ENCODE data around the gene KLHL29.

Gene KLHL29

DNA sequence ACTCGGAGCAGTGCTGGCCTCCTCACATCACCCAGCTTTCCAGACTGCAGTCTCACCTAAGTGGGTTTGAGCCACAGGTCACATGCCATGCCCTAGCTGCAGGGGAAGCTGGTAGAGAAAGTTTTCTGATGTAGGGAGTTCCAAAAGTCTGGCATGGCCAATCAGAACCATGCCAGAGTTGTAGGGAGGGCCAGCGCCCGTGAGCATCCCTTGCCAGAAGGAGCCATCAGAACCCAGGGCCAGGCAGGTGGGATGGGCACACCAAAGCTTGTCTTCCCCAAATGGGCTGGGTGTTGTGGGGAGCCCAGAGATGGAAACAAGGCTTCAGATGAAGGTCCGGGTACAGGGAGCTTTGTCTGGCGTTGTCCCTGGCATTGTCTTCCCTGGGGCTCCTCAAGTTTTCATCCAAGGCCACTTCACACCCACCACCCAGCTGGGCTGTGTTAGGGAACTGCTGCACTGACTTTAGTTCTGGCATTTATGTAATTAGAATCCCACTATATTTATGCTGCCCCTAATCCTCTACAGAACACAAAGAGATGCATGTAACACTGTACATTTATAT, 247.9 kb downstream of the KLHL29 start:
- DNase-seq (ENCODE audit: low read depth): no peak

DNA sequence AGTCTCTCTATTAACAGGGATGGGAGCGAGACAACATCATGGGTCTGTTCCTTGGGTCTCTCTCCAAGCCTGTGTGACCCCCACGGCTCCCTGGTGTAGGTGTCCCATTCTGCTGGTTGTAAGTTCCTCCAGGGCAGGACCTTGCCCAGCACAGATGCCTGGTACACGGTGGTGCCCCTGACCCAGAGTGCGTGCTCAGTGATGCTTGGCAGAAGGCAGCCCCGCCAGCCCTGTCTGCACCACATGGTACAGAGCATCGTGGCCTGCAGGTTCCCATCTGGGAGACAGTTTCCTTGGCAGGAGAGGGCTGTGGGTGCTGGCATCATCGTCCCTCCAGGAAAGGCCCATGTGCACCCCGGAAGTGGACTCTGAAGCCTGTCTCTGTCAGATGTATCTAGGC, 249.0 kb downstream of the KLHL29 start:
- DNase-seq (ENCODE audit: low read depth): no peak

DNA sequence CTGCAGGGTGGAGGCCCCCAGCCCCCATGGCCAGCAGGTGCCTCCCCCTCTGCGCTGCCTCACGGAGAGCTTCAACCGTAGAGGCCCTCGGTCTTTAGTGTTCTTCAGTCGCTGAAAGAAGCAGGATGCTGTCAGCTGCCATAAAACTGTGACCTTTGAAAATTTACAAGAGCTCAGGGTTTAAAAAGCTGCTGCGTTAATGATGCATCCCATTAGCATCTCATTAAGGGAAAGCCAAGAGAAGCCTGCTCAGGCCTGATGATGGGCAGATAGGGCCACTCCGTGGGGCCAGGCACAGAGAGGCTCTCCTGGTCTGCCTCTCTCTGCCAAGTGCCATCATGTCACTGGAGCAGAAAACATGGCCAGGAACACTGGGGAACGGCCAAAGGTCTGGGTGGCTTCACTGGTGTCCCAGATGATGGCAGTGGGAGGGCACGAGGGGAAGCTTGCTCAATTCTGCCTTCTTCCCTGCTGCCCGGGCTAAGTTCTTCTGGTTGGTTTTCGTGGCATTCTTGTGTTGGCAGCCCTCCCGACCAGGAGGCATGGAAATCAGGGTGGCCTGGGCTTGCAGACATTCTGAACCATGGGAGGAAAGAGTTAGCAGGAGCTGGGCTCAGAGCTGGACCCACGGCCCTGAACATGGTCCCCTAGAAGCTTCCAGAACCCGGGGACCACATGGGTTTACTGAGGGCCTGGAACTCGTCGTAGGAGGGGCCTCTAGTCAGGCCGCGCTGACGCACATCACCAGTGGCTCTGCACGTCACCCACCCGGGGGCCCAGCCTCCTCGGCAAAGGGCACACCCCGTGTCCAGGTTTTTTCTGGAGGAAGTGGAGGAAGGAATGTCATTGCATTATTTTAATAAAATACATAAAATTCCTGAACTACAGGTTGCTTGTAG, 250.7 kb downstream of the KLHL29 start:
- DNase-seq (ENCODE audit: low read depth): no peak

DNA sequence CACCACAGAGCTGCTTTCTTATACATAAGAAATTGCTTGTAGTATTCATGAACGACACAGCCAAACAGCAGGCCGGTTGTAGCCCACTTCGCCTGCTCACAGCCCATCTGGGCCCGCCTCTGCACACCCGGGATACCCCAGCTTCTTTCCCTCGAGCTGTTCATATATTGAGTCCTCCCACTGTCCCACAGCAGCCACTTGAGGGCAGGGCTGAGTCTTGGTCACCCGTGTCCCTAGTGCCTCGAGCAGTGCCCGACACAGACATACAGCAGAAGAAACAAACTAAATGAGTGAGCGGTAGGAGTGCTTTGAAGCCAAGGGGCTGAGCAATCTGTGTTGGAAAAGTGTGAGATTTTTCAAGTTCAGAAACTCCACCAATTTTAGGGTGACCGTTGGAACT, 251.4 kb downstream of the KLHL29 start:
- peak; percentile 15 for DNase-seq (ENCODE audit: low read depth)

DNA sequence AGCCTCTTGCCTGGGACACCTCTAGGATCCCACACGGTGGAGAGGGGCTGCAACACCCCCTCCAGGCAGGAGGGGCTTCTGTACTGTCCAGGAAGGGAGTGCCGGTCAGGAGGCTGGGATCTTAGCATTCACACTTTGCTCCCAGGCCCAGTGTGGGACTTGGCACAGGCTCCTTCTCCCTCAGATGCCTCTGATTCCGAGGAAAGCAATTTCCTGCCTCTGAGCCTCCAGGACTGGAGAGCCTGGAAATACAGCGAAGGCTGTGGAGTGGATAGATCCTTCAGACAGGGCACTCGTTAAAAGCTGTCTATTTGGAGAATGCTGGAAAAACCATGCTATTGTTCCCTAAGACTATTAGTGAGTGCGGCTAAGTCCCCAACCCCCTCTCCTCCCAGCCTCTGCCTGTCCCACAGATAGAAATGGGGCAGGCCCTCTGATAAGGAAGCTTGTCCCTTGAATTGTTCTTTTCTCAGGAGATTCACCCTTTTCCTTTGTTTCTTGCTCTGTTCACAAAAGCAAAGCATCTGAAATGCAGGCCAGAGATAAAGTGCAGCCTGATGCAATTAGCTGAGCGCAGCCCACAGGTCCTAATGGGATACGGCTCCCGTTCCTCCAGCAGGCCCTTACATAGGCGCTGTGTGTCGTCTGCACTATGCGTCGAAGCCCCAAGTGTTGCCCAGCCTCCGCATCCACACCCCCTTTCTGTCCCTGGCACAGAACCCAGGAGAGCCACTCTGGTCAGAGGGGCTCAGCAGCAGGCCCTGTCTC, 252.2 kb downstream of the KLHL29 start:
- peak; percentile 52 for DNase-seq (ENCODE audit: low read depth)

DNA sequence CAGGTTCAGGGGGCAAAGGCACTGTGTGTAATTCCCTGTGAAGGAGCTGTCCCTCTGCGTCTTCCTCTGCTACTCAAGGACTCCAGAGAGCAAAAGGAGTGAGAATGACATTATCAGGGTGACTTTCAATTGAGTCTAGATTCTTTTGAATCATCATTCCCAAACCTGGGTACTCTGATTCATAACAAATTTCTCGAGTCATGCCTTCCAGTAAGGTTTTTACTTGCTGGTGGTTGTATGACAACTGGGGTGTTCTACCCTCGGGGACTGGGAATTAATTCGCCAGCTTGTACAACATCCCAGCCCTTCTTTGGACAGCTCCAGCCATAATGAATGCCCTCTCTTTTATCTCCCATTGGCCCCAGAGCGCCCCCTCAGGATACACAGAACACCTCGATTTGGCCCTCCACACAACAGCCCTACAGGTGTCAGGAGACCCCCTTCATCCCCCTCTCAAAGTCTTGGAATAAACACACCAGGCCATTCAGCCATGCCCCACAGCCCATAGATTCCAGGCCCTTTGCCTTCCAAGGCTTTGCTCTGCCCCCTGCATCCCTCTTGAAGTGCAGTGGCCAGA, 254.5 kb downstream of the KLHL29 start:
- DNase-seq (ENCODE audit: low read depth): no peak

DNA sequence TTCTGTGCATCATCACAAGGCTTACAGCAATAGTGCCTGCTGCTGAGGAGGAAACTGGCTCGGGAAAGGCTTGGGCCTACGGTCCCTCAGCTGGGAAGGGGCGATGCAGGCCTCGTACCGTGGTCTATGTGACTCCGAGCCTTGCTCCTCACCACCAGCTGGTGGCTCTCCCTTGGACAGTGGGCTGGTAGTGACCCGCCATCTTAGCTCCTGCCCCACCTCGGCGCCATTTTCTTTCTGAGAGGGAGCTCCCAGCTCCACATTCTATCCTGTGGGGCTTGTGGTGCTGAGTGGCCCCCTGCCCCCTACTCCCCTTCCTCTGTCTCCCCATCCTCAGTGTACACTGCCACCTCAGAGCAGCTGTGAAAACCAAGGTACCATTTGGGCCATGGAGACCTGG, 255.7 kb downstream of the KLHL29 start:
- no peak for DNase-seq (ENCODE audit: low read depth)

DNA sequence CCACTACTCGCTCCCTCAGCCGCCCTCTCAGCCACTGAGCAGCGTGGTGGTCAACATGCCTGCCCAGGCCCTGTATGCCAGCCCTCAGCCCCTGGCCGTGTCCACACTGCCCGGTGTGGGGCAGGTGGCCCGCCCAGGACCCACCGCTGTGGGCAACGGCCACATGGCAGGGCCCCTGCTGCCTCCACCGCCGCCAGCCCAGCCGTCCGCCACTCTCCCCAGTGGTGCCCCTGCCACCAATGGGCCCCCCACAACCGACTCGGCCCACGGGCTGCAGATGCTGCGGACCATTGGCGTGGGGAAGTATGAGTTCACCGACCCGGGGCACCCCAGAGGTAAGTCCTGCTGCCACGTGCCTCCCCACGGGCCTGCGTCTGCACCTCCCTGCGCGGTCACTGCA, 257.5 kb downstream of the KLHL29 start:
- no peak for DNase-seq (ENCODE audit: low read depth)

DNA sequence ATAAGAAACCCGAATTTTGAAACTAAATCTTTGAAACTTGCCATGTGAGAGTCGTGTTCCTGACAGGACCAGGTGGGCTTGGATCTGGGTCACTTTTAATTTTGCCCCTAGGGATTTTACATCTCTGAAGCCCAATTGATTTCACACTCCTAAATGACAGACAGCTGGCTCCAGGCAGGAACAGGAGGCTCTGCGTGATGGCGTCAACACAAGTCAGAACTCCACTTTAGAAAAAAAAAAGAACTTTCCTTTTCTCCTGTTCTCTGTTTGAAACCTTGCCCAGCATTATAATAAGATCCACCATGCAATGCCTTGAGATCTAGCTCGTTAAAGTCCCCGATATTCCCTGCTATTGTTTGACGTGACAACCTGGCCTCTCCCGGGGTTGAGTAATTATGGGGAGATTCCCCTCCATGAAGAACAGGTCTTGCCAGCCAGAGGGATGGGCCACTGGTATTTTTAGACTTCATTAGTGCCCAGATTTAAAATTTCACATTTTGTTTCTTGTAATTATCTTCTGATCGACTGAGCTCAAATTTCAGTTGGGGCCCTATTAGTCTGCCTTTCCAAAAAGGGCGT, 260.3 kb downstream of the KLHL29 start:
- DNase-seq (ENCODE audit: low read depth): no peak

DNA sequence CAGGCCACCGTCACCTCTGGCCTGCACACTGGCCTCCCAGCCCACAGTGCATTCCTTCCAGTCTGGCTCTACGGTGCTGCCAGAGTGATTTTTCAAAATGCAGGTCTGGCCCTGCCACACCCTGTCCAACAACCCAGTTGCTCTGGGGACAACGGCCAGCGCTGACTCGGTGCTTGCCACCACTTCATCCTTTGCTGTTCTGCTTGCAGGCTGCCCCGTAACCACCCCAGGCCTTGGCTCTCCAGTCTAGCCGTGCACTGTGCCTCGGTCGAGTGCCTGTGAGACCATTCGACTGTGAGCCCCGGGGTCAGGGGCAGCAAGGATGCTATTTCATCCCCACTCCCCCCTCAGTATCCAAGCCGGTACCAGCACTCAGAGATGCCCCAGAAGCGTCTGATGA, 262.6 kb downstream of the KLHL29 start:
- no peak for DNase-seq (ENCODE audit: low read depth)

DNA sequence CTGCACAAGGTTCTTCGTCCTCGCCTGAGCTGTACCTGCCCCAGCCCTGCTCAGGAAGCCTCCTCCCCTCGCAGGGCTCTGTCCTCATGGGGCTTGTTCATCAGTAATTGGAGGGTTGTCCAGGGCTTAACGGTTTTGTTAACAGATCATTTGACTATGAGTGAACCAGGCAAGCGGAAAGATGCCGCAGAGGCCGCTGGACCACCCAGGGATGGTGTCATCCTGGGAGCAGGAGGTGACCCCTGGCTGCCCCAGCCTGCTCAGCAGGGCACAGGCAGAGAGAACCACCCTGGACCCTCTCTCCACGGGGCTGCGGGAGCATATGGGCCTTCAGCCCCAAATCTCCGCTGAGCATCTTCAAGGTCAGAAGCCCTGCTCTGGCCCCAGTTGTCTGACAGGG, 264.3 kb downstream of the KLHL29 start:
- DNase-seq (ENCODE audit: low read depth): no peak

DNA sequence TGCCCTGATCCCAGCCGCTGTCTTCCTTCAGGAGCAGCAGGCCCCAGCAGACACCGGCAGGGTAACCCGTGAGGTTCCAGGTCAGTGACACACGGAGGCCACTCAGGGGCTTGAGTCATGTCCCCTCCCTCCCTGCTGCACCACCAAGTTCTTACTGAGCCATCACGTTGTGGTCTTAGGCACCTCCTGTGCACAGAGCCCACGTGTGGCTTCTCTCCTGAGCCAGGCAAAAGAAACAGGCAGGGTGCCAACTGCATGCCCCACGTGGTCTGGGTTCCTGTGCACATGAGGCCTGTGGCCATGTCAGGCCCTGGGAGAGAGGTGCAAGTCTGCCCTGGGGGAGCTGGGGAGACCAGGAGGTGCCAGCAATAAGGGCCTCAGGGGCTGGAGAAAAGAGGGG, 264.8 kb downstream of the KLHL29 start:
- peak; percentile 22 for DNase-seq (ENCODE audit: low read depth)

DNA sequence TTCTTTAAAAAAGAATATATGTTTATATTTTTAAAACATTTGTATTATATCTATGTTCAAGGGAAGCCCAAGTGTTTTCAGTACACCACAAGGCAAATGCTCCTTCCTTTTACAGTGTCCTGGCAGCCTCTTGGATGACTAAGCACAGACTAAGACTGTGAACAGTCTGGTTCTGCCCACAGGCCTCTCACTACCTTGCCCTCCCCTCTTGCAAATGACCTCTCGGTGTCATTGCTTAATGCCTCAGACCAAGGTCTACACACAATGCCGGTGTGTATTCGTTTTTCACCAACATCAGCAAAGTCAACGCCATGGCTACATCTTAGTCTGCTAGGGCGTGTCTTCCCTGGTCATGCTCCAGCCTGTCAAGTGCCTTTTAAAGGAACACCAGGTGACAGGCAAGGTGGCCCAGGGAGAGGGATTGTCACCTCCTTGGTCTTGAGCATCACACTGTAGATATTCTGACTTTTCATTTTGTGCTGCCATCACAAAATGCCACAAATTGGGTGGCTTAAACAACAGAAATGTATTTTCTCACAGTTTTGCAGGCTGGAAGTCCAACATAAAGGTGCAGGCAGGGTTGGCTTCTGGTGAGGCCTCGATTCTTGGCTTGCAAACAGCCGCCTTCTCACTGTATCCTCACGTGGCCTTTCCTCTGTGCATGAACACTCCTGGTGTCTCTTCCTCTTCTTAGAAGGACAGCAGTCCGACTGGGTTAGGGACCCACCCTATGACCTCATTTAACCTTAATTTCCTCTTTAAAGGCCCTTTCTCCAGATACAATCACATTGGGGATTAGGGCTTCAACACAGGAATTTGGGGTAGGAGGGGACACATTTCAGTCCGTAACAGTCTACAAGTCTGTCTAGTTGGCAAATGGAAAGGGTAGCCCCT, 266.5 kb downstream of the KLHL29 start:
- DNase-seq (ENCODE audit: low read depth): peak; percentile 83

DNA sequence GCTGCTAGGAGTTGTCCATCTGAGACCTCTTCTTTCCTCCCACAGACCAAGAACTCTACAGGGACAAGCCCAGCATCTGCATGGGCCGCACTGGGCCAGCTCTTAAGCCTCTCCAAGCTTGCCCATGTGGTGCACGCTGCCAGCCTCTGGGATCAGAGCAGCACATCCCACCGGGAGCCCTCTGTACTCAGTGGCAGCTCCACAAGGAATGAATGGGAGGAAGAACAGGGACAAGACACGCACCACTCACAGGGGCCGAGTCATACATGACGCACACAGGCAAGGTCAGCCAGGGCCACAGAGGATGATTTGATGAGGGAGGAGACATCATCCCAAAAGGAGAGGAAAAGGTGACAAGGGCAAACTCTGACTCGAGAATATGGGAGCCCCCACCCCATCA, 268.3 kb downstream of the KLHL29 start:
- peak; percentile 53 for DNase-seq (ENCODE audit: low read depth)

DNA sequence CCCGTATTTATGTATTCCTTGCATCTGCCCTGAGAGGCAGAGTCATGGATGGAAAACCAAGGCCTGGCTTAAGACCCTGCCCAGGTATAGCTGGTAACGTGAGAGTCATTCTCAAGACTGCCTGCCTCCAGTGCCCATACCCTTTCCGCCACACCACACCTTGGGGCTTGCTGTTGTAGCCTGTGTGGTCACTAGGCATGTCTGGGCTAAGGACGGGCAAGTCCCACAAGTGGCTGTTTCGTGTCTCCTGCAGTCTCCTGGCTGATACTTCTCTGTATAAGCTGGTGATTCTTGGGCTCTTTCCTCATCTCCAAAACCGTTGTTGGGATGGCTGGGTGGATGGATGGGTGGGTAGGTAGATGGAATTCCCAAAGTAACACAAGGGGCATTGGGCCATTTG, 269.8 kb downstream of the KLHL29 start:
- no peak for DNase-seq (ENCODE audit: low read depth)

DNA sequence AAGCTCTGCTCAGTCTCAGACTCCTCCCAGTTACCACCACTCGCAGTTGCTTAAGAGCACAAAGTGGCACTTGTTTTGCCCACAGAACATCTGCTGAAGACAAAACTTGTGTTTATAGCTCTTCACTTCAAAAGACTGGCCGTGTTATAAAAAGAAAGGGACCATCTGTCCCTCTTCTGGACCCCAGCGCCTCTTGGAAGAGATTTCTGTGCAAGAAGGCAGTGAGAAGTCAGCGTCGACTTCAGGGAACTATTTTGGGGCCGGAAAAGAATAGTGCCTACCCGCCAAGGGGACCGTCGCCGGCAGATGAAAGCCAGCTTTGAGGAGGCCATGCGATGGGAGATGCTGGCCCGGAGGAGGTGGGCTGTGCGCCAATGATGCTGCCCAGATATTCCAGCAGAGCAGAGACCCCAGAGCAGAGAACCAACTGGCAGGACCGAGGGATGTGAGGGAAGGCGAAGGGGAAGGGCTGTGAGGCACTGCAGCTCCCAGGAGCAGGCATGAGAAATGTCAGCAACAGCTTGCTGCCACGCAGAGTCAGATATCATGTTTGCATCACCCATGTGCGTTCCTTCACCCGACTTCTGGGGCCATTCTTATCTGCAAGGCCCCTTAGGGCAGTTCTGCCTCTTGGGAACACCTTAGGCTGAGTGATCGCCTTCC, 271.1 kb downstream of the KLHL29 start:
- no peak for DNase-seq (ENCODE audit: low read depth)

DNA sequence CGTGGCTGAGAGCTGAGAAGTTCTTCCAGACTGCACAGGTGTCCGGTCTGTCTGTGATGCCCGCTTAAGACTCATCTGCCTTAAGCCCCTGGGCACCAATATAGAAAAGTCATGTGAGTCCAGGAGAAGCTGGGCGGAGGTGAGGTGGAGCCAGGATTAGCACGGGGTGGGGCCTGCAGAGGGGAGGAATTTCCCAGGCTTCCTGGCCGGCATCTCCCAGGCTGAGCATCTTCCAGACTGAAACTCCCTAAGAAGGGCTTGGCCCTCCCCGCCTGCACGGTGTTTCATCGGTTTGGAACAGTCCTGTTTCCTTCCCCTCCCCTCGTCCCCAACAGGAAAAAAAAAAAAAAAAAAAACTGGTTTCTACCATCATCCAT, 271.6 kb downstream of the KLHL29 start:
- DNase-seq (ENCODE audit: low read depth): no peak

DNA sequence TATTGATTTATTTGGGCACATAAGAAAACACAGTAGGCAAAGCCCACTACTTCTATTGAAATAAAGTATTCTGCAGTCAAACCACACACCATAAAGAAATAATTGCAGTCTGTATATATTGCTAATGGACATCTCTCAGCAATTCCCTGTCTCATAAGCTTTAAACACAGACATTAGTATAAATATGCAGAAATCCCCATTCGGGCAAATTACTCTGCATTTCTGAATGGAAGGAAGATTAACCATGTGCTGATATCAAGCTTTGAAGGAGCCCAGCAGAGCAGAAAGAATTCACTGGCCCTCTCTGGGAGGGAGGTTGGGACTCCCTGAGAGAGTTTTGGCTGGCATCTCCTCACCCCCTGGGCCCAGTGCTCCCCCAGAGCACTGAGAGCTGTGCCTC, 272.4 kb downstream of the KLHL29 start:
- no peak for DNase-seq (ENCODE audit: low read depth)

DNA sequence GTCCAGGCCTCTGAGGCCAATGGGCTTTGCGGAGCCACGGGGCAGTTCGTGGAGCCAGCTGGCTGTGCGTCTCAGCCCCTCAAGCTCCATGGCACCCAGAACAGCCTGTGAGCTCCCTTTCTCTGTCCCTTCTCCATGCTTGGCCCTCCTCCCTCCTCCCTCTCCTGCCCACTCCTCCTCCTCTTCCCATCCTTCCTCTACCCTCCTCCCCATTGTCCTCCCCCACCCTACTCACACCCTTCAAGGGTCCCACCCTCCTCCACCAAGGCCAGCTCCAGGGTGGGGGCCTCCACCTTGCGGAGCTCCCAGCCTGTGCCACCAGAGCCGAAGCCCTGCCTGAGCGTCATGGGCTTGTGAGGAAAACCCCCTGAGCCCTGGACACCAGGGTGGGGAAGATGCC, 273.0 kb downstream of the KLHL29 start:
- no peak for DNase-seq (ENCODE audit: low read depth)

DNA sequence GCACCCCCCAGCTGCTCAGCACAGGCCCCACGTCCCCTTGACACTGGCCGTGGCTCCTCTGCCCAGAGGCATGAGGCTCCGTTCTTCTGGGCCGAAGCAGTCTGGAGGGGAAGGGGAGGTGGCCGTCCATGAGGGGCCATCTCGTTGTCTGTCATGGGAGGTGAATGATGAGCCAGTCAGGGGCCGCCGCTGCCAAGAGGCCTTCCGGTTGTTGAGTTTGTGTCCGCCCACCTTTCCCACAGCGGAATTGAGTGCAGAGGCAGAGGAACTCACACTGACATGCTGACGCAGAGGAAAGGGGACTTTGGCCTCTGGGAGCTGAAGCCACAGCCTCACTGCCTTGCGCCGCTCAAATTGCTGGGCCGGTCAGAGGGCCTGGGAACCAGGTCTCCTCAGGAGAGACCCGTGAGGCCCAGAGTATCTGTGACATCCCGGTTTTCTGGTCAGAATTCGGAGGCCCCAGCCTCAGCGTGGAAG, 273.5 kb downstream of the KLHL29 start:
- DNase-seq (ENCODE audit: low read depth): no peak

DNA sequence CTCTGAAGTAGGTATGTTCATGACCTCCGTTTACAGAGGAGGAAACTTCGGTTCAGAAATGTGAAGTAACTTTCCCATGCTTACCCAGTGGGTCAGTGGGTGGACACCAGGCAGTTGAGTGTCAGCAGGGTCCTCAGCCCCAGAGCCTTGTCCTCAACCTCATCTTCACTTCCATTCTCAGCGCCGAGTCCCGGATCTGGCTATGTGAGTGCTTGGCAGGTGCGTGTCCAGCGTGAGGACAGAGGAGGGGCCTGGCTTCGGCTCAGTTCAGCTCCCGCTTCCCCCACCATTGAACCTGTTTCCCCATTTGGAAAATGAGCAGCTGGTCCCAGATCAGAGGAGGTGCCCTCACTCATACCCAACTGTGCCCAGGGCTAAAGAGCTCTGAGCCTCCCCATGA, 274.3 kb downstream of the KLHL29 start:
- DNase-seq (ENCODE audit: low read depth): no peak
